HCT116 (cell line): ENCODE results near the gene IL17RD. TPM values are rescaled to one million over a fixed set of nuclear protein-coding genes. Genes with fewer than 3 reads are reported as not detected.

Experiments
- ATAC-seq: fragments of 200-7000 bp; cut with Tn5 transposase; 2 replicates; pipeline ENCODE4 v1.9.1; 2020; ENCODE audit warnings: mild to moderate bottlenecking, moderate library complexity
- BruUV-seq: library from RNA; stranded (reverse); fragments of 400-500 nt; replicated peaks from 2 replicates; lab custom pipeline; 2021; lab: Mats Ljungman, UMichigan
- CTCF ChIA-PET: fragments of 300-600 bp; sonication (Branson Sonifier 250); formaldehyde crosslinking; loops from one replicate; lab custom pipeline; 2021; ENCODE audit warnings: antibody characterized with exemption; lab: Charles Lee
- POLR2A ChIA-PET: fragments of 300-600, 350-600 bp; sonication (Branson Sonifier 250); formaldehyde crosslinking; loops from one replicate; lab custom pipeline; 2021; ENCODE audit warnings: antibody characterized with exemption; lab: Charles Lee
- RAD21 ChIA-PET, 2 experiments: fragments of 300-600 bp; sonication (Branson Sonifier 250); formaldehyde crosslinking; loops; one replicate each; lab custom pipeline; 2023; ENCODE audit warnings: low total read pairs in 2 of 2; ENCODE audit not compliant: uncharacterized antibody in 2 of 2, unreplicated experiment in 2 of 2, low non-redundant PET in 1 of 2; lab: Charles Lee
- DNase-seq: peaks from one replicate; pipeline ENCODE4 v3.0.0-alpha.2; 2010; ENCODE audit warnings: low read depth, low spot score
- H2AFZ ChIP-seq: fragments of 200-600 bp; shearing (Covaris generic), sonication (generic); 2 replicates; pipeline ENCODE4 v1.6.1; 2017; ENCODE audit warnings: low read depth, mixed run types, mixed read lengths, antibody characterized with exemption, low read length; ENCODE audit not compliant: poor library complexity, severe bottlenecking
- H3K27ac ChIP-seq: 2 replicates; pipeline ENCODE4 v1.5.1; 2012; ENCODE audit warnings: low read depth, low read length
- H3K27me3 ChIP-seq: fragments of 200-600 bp; sonication (generic); 2 replicates; pipeline ENCODE4 v1.6.1; 2016; ENCODE audit warnings: mixed run types, low read length, mixed read lengths; ENCODE audit not compliant: insufficient read depth
- H3K36me3 ChIP-seq, 2 experiments: fragments of 200-500 bp in 1 of 2; fragments of 200-600 bp in 1 of 2; sonication (Bioruptor generic) in 1 of 2; sonication (generic) in 1 of 2; 2 replicates each; pipeline versions ENCODE4 v1.5.1 to v1.6.1; 2014 to 2016; ENCODE audit warnings: low read length in 2 of 2, inconsistent platforms in 1 of 2, mixed read lengths in 1 of 2, mixed run types in 1 of 2; ENCODE audit not compliant: insufficient read depth in 2 of 2, control insufficient read depth in 1 of 2
- H3K4me1 ChIP-seq, 2 experiments: fragments of 200-600 bp in 1 of 2; sonication (generic) in 1 of 2; 2 replicates each; pipeline versions ENCODE4 v1.5.1 to v1.6.1; 2012 to 2017; ENCODE audit warnings: low read length in 2 of 2, inconsistent platforms in 1 of 2, mild to moderate bottlenecking in 1 of 2, mixed read lengths in 1 of 2, mixed run types in 1 of 2, moderate library complexity in 1 of 2; ENCODE audit not compliant: insufficient read depth in 2 of 2, control insufficient read depth in 1 of 2
- H3K4me2 ChIP-seq: fragments of 200-600 bp; sonication (generic); 2 replicates; pipeline ENCODE4 v1.6.1; 2017; ENCODE audit warnings: mixed run types, low read length, mixed read lengths
- H3K4me3 ChIP-seq, 2 experiments: fragments of 200-600 bp in 1 of 2; sonication (generic) in 1 of 2; replicated peaks in 1 of 2; 2 replicates each; pipeline ENCODE4 v1.5.1; 2011 to 2016; ENCODE audit warnings: low read length in 2 of 2, control low read depth in 1 of 2, low read depth in 1 of 2, mild to moderate bottlenecking in 1 of 2, mixed read lengths in 1 of 2, mixed run types in 1 of 2
- H3K79me2 ChIP-seq: fragments of 200-600 bp; sonication (generic); 2 replicates; pipeline ENCODE4 v1.6.1; 2017; ENCODE audit warnings: mild to moderate bottlenecking, mixed run types, low read length, moderate library complexity, mixed read lengths; ENCODE audit not compliant: insufficient read depth
- H3K9ac ChIP-seq: fragments of 200-600 bp; sonication (generic); 2 replicates; pipeline ENCODE4 v1.6.1; 2016; ENCODE audit warnings: low read length, mixed read lengths
- H3K9me2 ChIP-seq: fragments of 200-600 bp; sonication (generic), shearing (Covaris generic); 2 replicates; pipeline ENCODE4 v1.6.1; 2017; ENCODE audit warnings: mixed run types, mild to moderate bottlenecking, moderate library complexity; ENCODE audit not compliant: insufficient read depth
- H3K9me3 ChIP-seq, 2 experiments: fragments of 200-500 bp in 1 of 2; fragments of 200-600 bp in 1 of 2; sonication (Bioruptor generic) in 1 of 2; sonication (generic) in 1 of 2; 2 replicates each; pipeline ENCODE4 v1.6.1; 2014 to 2017; ENCODE audit warnings: low read length in 2 of 2, mixed read lengths in 2 of 2, inconsistent platforms in 1 of 2, low read depth in 1 of 2, mild to moderate bottlenecking in 1 of 2, mixed run types in 1 of 2, moderate library complexity in 1 of 2; ENCODE audit not compliant: control insufficient read depth in 1 of 2, insufficient read depth in 1 of 2
- H4K20me1 ChIP-seq: fragments of 200-600 bp; sonication (generic), shearing (Covaris generic); 2 replicates; pipeline ENCODE4 v1.6.1; 2017; ENCODE audit warnings: mixed run types, mild to moderate bottlenecking, moderate library complexity; ENCODE audit not compliant: insufficient read depth
- EGR1 ChIP-seq: IDR thresholded peaks from 2 replicates; pipeline ENCODE4 v1.6.1; 2012; ENCODE audit warnings: low read depth
- EZH2phosphoT487 ChIP-seq: fragments of 200-600 bp; IDR thresholded peaks from 2 replicates; pipeline ENCODE4 v1.6.1; 2018; ENCODE audit warnings: antibody characterized with exemption, borderline replicate concordance
- FOSL1 ChIP-seq: IDR thresholded peaks from 2 replicates; pipeline ENCODE4 v1.6.1; 2012; ENCODE audit warnings: low read depth
- REST ChIP-seq: IDR thresholded peaks from 2 replicates; pipeline ENCODE4 v1.6.1; 2012; ENCODE audit warnings: low read depth
- SP1 ChIP-seq: IDR thresholded peaks from 2 replicates; pipeline ENCODE4 v1.6.1; 2012; ENCODE audit warnings: low read depth
- SRF ChIP-seq: IDR thresholded peaks from 2 replicates; pipeline ENCODE4 v1.6.1; 2012; ENCODE audit warnings: low read depth
- ZFX ChIP-seq: fragments of 450-650 bp; IDR thresholded peaks from 2 replicates; pipeline ENCODE4 v1.6.1; 2017
- ZNF274 ChIP-seq: fragments of 200-500 bp; sonication (Bioruptor generic); IDR thresholded peaks from 2 replicates; pipeline ENCODE4 v1.6.1; 2014; ENCODE audit warnings: mild to moderate bottlenecking, low read depth, low read length, inconsistent platforms
- intact Hi-C: fragments of 100-400 bp; cut with micrococcal nuclease; formaldehyde crosslinking; loops from 2 replicates; pipeline ENCODE4 v1.10.0; 2022
- total RNA-seq: library from RNA; stranded (reverse); gene quantifications from one replicate; pipeline ENCODE4 v1.2.1, GENCODE V29; 2021; ENCODE audit not compliant: unreplicated experiment
- TF ChIP-seq, protein P1 (sequence below): IDR thresholded peaks from 2 replicates; pipeline ENCODE4 v1.6.1; 2011; ENCODE audit warnings: mild to moderate bottlenecking, low read length, moderate library complexity; ENCODE audit not compliant: insufficient replicate concordance; ENCODE audit errors: extremely low read depth
- TF ChIP-seq, protein P2 (sequence below): IDR thresholded peaks from 2 replicates; pipeline ENCODE4 v1.6.1; 2012
- TF ChIP-seq, protein P3 (sequence below): IDR thresholded peaks from 2 replicates; pipeline ENCODE4 v1.6.1; 2012

IL17RD gene
- total RNA-seq, 1 experiment from 2014 or later, result 12.3 TPM

GRCh38 chr3:57098418-57099310, 66.5 kb downstream of the IL17RD start:
- CTCF ChIA-PET, result interaction anchor here (0.7 to 1.0 kb wide), 3 partner anchors 11 to 755 kb away, joined by 3 to 4 read pairs (median 3); no protein-coding TSS in a partner anchor
- Histone ChIP-seq H3K4me1 (peaks cover 0 to 19% of the 10 kb centered on the region in 2 experiments; a peak in 2 of 4 replicates), H3K4me2 (peak overlapping the region; percentile 40), H3K27ac (no peak overlapping the region), H3K9me2 (no peaks in the 10 kb centered on the region), H3K36me3 (no peaks in the 10 kb centered on the region), H3K27me3 (no peaks in the 10 kb centered on the region), H3K4me3 (no peak overlapping the region), H3K79me2 (no peaks in the 10 kb centered on the region), H2AFZ (no peak overlapping the region), H3K9me3 (no peaks in the 10 kb centered on the region), H4K20me1 (no peaks in the 10 kb centered on the region), H3K9ac (no peak overlapping the region)
- ATAC-seq, result peak; percentile 37; the same call in 1 of the 2 replicates
- RAD21 ChIA-PET, result no interaction called here
- no peak for DNase-seq
- BruUV-seq, result no TSS peak
- intact Hi-C loops, result no loop called here
- POLR2A ChIA-PET, result no interaction called here
- TF ChIP-seq SRF, result no peak
- no peak for TF ChIP-seq EZH2phosphoT487
- no peak for TF ChIP-seq ZFX
- TF ChIP-seq ZNF274, result no peak
- TF ChIP-seq, protein P1, sequence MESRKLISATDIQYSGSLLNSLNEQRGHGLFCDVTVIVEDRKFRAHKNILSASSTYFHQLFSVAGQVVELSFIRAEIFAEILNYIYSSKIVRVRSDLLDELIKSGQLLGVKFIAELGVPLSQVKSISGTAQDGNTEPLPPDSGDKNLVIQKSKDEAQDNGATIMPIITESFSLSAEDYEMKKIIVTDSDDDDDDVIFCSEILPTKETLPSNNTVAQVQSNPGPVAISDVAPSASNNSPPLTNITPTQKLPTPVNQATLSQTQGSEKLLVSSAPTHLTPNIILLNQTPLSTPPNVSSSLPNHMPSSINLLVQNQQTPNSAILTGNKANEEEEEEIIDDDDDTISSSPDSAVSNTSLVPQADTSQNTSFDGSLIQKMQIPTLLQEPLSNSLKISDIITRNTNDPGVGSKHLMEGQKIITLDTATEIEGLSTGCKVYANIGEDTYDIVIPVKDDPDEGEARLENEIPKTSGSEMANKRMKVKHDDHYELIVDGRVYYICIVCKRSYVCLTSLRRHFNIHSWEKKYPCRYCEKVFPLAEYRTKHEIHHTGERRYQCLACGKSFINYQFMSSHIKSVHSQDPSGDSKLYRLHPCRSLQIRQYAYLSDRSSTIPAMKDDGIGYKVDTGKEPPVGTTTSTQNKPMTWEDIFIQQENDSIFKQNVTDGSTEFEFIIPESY, result no peak
- TF ChIP-seq EGR1, result no peak
- no peak for TF ChIP-seq SP1
- TF ChIP-seq, protein P2, sequence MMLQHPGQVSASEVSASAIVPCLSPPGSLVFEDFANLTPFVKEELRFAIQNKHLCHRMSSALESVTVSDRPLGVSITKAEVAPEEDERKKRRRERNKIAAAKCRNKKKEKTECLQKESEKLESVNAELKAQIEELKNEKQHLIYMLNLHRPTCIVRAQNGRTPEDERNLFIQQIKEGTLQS, result no peak
- TF ChIP-seq, protein P3, sequence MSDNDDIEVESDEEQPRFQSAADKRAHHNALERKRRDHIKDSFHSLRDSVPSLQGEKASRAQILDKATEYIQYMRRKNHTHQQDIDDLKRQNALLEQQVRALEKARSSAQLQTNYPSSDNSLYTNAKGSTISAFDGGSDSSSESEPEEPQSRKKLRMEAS, result no peak
- no peak for TF ChIP-seq REST
- no peak for TF ChIP-seq FOSL1
